A172 (cell line): ENCODE data around the gene GALK1. TPM values are rescaled to one million over a fixed set of nuclear protein-coding genes. Genes with fewer than 3 reads are reported as not detected.

ENCODE experiments used
- DNase-seq: peaks from one replicate; pipeline ENCODE4 v3.0.0-alpha.2; 2015; ENCODE audit warnings: low spot score
- total RNA-seq: library from RNA; depleted of rRNA; stranded (reverse); fragments of >200 nt; shearing (Covaris generic); gene quantifications from 2 replicates; pipeline ENCODE4 v1.2.3, GENCODE V29; 2014; rRNA removed

The GALK1 gene
- total RNA-seq, 1 experiment from 2014 or later = 87.5 TPM

- DNase-seq = no peak
Measured at GRCh38 chr17:75725504-75725903, 39.5 kb downstream of the GALK1 start.

GRCh38 chr17:75724016-75725003, 40.7 kb downstream of the GALK1 start:
- DNase-seq = no peak

- peak; percentile 45 for DNase-seq
Measured at GRCh38 chr17:75723171-75723930, 41.6 kb downstream of the GALK1 start.

GRCh38 chr17:75722542-75723095, 42.4 kb downstream of the GALK1 start:
- DNase-seq = no peak

GRCh38 chr17:75722076-75722475, 42.9 kb downstream of the GALK1 start:
- no peak for DNase-seq

- DNase-seq = no peak
Measured at GRCh38 chr17:75721463-75722011, 43.5 kb downstream of the GALK1 start.

- DNase-seq = no peak
Measured at GRCh38 chr17:75720656-75721462, 44.1 kb downstream of the GALK1 start, which contains the start of gene ITGB4. TSS of gene ITGB4 (plus strand) at chr17:75721459. CDS start at chr17:75724704, 3,245 bp downstream.

- no peak for DNase-seq
Measured at GRCh38 chr17:75719732-75720131, 45.3 kb downstream of the GALK1 start.

GRCh38 chr17:75712446-75712845, 52.5 kb downstream of the GALK1 start:
- no peak for DNase-seq

Other genes with a start within 250 kb of the GALK1 start
- gene CASKIN2, start 249.7 kb downstream of the GALK1 start, total RNA-seq = 8.4 and 10.8 TPM in 2 replicates
- gene TSEN54, start 248.7 kb downstream of the GALK1 start, total RNA-seq = 43.9 and 48.6 TPM in 2 replicates
- 1.6 and 4.0 TPM in 2 replicates for gene LLGL2, start 239.5 kb downstream of the GALK1 start, total RNA-seq
- gene MYO15B, start 177.4 kb downstream of the GALK1 start, total RNA-seq = 7.1 and 9.6 TPM in 2 replicates
- 0.07 and 0.26 TPM in 2 replicates for gene SMIM5, start 131.8 kb downstream of the GALK1 start, total RNA-seq
- gene RECQL5, start 98.0 kb downstream of the GALK1 start, total RNA-seq = 18.0 and 19.0 TPM in 2 replicates
- 124 and 169 TPM in 2 replicates for gene SAP30BP, start 97.9 kb downstream of the GALK1 start, total RNA-seq
- 15.0 and 15.2 TPM in 2 replicates for gene ITGB4, start 43.7 kb downstream of the GALK1 start, total RNA-seq
- gene UNK, start 19.6 kb upstream of the GALK1 start, total RNA-seq = 52.7 and 64.4 TPM in 2 replicates
- gene UNC13D, start 79.2 kb upstream of the GALK1 start, total RNA-seq = 138 and 372 TPM in 2 replicates
- gene WBP2, start 90.1 kb upstream of the GALK1 start, total RNA-seq = 68.5 and 70.0 TPM in 2 replicates
- 159 and 173 TPM in 2 replicates for gene TRIM47, start 113.4 kb upstream of the GALK1 start, total RNA-seq
- 32.7 and 41.4 TPM in 2 replicates for gene TRIM65, start 131.8 kb upstream of the GALK1 start, total RNA-seq
- gene MRPL38, start 139.7 kb upstream of the GALK1 start, total RNA-seq = 55.1 and 58.4 TPM in 2 replicates
- 9.9 and 12.5 TPM in 2 replicates for gene FBF1, start 175.8 kb upstream of the GALK1 start, total RNA-seq
- 47.5 and 48.6 TPM in 2 replicates for gene ACOX1, start 214.0 kb upstream of the GALK1 start, total RNA-seq
- 23.4 and 28.4 TPM in 2 replicates for gene TEN1, start 214.0 kb upstream of the GALK1 start, total RNA-seq
- gene CDK3, start 235.7 kb upstream of the GALK1 start, total RNA-seq = 5.7 and 7.6 TPM in 2 replicates